HTR-8/SVneo (cell line): ENCODE measurements around the gene EFHC2.

Experiments used
- DNase-seq: peaks from one replicate; pipeline ENCODE4 v3.0.0; 2011; ENCODE audit warnings: low spot score, mixed read lengths; ENCODE audit not compliant: insufficient read length
- FAIRE-seq: peaks from 2 replicates; lab custom pipeline; 2011; peaks lifted over from hg19 to GRCh38; lab: Jason Lieb, UNC

Gene EFHC2

GRCh38 chrX:44162964-44163475, 180.5 kb downstream of the EFHC2 start:
- DNase-seq = no peak
- no peak for FAIRE-seq

- no peak for FAIRE-seq
- DNase-seq = no peak
Measured at GRCh38 chrX:44157858-44158257, 185.6 kb downstream of the EFHC2 start.

GRCh38 chrX:44157283-44157682, 186.2 kb downstream of the EFHC2 start:
- DNase-seq = no peak
- FAIRE-seq = no peak

GRCh38 chrX:44156726-44157125, 186.7 kb downstream of the EFHC2 start:
- no peak for FAIRE-seq
- DNase-seq = no peak

- DNase-seq = no peak
- no peak for FAIRE-seq
Measured at GRCh38 chrX:44155126-44155525, 188.3 kb downstream of the EFHC2 start.

GRCh38 chrX:44152852-44153251, 190.6 kb downstream of the EFHC2 start:
- DNase-seq (no peak), FAIRE-seq (no peak)

- FAIRE-seq (no peak), DNase-seq (no peak)
Measured at GRCh38 chrX:44147130-44147529, 196.3 kb downstream of the EFHC2 start.

GRCh38 chrX:44144177-44144945, 199.1 kb downstream of the EFHC2 start:
- DNase-seq (no peak), FAIRE-seq (no peak)

GRCh38 chrX:44143061-44143602, 200.3 kb downstream of the EFHC2 start:
- DNase-seq (no peak), FAIRE-seq (no peak)

- no peak for DNase-seq
- no peak for FAIRE-seq
Measured at GRCh38 chrX:44130189-44130588, 213.3 kb downstream of the EFHC2 start.

- DNase-seq = no peak
Measured at GRCh38 chrX:44113337-44113736, 230.1 kb downstream of the EFHC2 start.

GRCh38 chrX:44106864-44107263, 236.6 kb downstream of the EFHC2 start:
- FAIRE-seq = no peak

More at GRCh38 chrX:44113337-44113736, 230.1 kb downstream of the EFHC2 start:
- no peak for FAIRE-seq

GRCh38 chrX:44105228-44105913, 238.1 kb downstream of the EFHC2 start:
- no peak for DNase-seq
- no peak for FAIRE-seq

More at GRCh38 chrX:44106864-44107263, 236.6 kb downstream of the EFHC2 start:
- no peak for DNase-seq

- FAIRE-seq (no peak), DNase-seq (no peak)
Measured at GRCh38 chrX:44104699-44105098, 238.8 kb downstream of the EFHC2 start.

- DNase-seq (no peak), FAIRE-seq (no peak)
Measured at GRCh38 chrX:44101281-44101680, 242.2 kb downstream of the EFHC2 start.

GRCh38 chrX:44099366-44099765, 244.1 kb downstream of the EFHC2 start:
- FAIRE-seq (no peak), DNase-seq (no peak)
